GM12801 (cell line): ENCODE measurements around the gene GRM3.

Experiments used
- TF ChIP-seq, protein P1 (sequence below): IDR thresholded peaks from one replicate; pipeline ENCODE4 v1.5.1; 2011; ENCODE audit warnings: control low read depth; ENCODE audit not compliant: insufficient read length; ENCODE audit errors: extremely low read depth

GRM3 gene

DNA sequence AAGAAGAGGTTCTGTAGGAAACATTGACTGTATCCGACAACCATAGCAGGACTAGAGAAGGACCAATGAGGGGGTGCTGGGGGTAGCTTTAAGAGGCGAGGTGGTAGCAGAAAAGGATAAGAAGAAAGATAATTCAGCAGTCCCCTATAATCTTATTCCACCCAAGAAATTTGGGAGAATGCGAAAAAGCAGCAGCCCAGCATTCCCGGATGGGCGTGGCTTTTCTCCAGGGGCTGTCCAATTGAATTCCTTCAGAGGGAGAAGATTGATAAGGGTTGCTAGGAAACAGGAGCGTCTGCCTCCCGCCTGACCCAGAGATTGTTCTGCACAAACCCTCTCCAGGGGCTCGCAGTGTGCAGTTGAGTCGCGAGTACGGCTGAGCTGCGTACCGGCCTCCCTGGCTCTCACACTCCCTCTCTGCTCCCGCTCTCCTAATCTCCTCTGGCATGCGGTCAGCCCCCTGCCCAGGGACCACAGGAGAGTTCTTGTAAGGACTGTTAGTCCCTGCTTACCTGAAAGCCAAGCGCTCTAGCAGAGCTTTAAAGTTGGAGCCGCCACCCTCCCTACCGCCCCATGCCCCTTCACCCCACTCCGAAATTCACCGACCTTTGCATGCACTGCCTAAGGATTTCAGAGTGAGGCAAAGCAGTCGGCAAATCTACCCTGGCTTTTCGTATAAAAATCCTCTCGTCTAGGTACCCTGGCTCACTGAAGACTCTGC is at the start of gene GRM3:
Gene GRM3, plus strand, starts transcription at position 349 of the 721 bp plus-strand sequence. CDS start 121,237 bp downstream, outside the sequence.
- TF ChIP-seq, protein P1, sequence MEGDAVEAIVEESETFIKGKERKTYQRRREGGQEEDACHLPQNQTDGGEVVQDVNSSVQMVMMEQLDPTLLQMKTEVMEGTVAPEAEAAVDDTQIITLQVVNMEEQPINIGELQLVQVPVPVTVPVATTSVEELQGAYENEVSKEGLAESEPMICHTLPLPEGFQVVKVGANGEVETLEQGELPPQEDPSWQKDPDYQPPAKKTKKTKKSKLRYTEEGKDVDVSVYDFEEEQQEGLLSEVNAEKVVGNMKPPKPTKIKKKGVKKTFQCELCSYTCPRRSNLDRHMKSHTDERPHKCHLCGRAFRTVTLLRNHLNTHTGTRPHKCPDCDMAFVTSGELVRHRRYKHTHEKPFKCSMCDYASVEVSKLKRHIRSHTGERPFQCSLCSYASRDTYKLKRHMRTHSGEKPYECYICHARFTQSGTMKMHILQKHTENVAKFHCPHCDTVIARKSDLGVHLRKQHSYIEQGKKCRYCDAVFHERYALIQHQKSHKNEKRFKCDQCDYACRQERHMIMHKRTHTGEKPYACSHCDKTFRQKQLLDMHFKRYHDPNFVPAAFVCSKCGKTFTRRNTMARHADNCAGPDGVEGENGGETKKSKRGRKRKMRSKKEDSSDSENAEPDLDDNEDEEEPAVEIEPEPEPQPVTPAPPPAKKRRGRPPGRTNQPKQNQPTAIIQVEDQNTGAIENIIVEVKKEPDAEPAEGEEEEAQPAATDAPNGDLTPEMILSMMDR, result no peak

DNA sequence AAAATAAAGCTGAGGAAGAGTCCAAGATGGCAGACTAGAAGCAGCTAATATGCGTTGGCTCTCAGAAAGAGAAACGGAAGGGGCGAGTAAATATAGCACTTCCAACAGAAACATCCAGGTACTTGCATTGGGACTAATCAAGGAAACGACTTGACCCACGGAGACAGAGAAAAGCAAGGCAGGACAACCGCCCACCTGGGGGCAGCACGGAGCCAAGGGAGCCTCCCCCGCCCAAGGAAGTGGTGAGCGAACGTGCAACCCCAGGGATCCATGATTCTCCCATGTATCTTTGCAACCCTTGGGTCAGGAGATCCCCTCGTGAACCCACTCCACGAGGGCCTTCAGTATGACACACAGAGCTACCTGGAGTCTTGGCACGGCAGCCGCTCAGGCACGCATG is 45.4 kb upstream of the GRM3 start:
- TF ChIP-seq, protein P1, result no peak

DNA sequence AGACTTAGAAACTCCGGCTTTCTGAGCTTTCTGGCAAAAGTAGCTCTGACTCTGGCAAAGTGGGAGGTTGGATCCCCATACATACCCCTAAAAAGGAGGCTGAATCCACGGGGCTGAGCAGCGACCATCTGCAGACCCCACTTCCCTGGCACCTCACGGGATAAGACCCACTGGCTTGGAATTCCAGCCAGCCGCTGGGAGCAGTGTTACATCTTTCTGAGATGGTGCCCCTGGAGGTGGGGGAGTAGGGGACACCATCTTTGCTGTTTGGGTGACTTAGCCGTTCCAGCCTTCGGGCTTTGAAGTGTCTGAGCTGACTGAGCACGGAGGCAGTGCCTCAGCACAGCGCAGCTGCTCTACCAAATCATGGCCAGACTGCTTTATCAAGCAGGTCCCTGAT is 45.0 kb upstream of the GRM3 start:
- TF ChIP-seq, protein P1, result no peak

DNA sequence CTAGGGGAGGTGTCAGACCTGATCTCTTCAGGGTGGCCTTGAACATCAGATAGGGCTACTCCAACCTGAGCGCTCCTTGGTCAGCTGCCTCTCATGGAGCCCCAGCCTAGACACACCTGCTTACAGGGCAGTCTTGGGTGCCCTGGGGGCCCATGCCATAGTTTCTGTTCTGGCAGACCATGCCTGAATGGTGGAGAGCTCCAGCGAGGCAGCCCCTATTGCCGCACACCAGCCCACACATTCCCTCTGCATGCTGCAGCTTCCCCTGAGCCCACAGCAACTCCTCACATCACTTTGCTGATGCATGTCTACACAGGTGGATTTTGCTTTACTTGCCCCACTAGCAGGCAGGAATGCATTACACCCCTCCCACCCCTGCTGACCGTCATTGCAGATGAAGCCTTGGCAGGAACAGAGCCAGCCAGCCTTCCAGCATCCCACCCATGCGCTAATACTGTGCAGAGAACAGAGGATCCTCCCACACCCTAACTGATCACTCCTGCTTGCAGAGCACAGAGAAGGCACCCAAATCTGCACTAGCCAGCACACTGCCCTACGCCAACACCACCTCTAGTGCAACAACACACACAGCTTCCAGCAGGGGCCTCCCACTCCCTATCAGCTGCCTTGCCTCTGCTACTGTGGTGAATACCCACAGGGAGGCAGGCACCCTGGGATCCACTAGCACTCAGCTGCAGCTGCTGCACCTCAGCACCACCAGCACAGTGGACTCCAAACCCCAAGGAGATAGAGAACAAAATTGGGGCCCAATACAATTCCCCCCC is 43.0 kb upstream of the GRM3 start:
- TF ChIP-seq, protein P1, result no peak

DNA sequence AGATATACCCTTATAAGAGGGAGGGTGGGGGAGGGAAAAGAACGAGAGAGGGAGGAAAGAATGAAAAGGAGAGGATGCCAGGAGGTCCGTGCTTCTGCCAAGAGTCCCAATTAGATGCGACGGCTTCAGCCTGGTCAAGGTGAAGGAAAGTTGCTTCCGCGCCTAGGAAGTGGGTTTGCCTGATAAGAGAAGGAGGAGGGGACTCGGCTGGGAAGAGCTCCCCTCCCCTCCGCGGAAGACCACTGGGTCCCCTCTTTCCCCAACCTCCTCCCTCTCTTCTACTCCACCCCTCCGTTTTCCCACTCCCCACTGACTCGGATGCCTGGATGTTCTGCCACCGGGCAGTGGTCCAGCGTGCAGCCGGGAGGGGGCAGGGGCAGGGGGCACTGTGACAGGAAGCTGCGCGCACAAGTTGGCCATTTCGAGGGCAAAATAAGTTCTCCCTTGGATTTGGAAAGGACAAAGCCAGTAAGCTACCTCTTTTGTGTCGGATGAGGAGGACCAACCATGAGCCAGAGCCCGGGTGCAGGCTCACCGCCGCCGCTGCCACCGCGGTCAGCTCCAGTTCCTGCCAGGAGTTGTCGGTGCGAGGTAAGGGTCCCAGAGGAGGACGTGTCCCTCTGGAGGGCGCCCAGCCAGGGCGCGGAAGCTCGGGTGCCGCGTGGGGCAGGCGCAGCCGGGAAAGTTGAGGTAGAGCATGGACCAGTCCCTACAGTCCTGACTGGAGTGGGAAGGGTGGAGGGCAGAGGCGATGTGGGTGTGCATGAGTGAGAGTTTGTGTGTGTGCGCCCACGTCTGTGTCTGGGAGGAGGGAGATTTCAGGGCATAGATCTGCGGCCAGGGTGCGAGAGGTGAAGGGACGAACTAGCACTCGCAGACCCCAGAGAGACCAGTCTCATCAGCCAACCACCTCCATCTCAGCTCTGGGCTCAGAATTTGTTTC is 844 bp downstream of the GRM3 start:
- TF ChIP-seq, protein P1, result no peak

DNA sequence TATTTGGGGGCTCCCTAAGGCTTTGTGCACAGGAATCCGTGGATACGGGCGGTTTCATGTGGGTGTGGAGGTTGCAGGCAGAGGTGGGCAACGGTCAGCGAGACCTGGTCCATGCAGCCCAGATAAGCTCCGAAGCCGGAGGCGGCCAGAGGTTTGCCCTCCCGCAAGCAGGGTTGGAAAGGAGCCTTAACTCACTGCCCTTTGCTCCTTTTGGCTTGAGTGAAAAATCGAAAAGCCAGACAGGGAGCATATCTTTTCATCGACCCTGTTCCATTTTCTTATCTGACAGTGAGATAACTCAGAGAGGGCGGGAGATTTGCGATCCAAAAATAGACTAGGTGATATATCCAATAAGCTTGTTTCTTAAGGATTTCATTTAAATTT is 1.5 kb downstream of the GRM3 start:
- TF ChIP-seq, protein P1, result no peak
